Chondrocyte (in vitro differentiated cells): ENCODE measurements around the gene S100A13. TPM values are rescaled to one million over a fixed set of nuclear protein-coding genes. Genes with fewer than 3 reads are reported as not detected.
"Not testable (repeated sequence)": the region's sequence is repeated elsewhere in the genome, so short reads cannot be mapped to it uniquely, and the experiment has no call there.

Experiments
- DNase-seq: peaks from one replicate; pipeline ENCODE4 v3.0.0; 2021; ENCODE audit warnings: mixed read lengths, low spot score
- H3K27ac Mint-ChIP-seq: one replicate; pipeline ENCODE4 v1.8.0; 2021; ENCODE audit warnings: mild to moderate bottlenecking, moderate library complexity, mixed read lengths; ENCODE audit not compliant: unreplicated experiment
- H3K27me3 Mint-ChIP-seq: 2 replicates; pipeline ENCODE4 v1.8.0; 2021; ENCODE audit warnings: low read depth, mixed read lengths
- H3K36me3 Mint-ChIP-seq: 2 replicates; pipeline ENCODE4 v1.8.0; 2021; ENCODE audit warnings: low read depth, mixed read lengths
- H3K4me1 Mint-ChIP-seq: 2 replicates; pipeline ENCODE4 v1.8.0; 2021; ENCODE audit warnings: low read depth, mild to moderate bottlenecking, mixed read lengths
- H3K4me3 Mint-ChIP-seq: one replicate; pipeline ENCODE4 v1.8.0; 2021; ENCODE audit warnings: mild to moderate bottlenecking, moderate library complexity, mixed read lengths; ENCODE audit not compliant: unreplicated experiment
- H3K9me3 Mint-ChIP-seq: 2 replicates; pipeline ENCODE4 v1.8.0; 2021; ENCODE audit warnings: low read depth, mixed read lengths
- total RNA-seq: library from RNA; stranded (reverse); gene quantifications from 3 replicates; pipeline ENCODE4 v1.2.1, GENCODE V29; 2021
- TF ChIP-seq, protein P1 (sequence below): fragments of 200-600 bp; sonication (generic); IDR thresholded peaks from 2 replicates; pipeline ENCODE4 v1.5.0; 2021; ENCODE audit warnings: antibody characterized with exemption, mild to moderate bottlenecking, moderate library complexity

The S100A13 gene
- total RNA-seq, 1 donor from 2014 or later: 113 TPM

- Mint-ChIP-seq H3K27me3 (no peaks in the 10 kb centered on the region), H3K4me3 (no peak overlapping the region), H3K9me3 (no peaks in the 10 kb centered on the region), H3K27ac (no peak overlapping the region), H3K4me1 (peaks cover 14% of the 10 kb centered on the region), H3K36me3 (no peaks in the 10 kb centered on the region)
- DNase-seq: no peak
- TF ChIP-seq, protein P1, sequence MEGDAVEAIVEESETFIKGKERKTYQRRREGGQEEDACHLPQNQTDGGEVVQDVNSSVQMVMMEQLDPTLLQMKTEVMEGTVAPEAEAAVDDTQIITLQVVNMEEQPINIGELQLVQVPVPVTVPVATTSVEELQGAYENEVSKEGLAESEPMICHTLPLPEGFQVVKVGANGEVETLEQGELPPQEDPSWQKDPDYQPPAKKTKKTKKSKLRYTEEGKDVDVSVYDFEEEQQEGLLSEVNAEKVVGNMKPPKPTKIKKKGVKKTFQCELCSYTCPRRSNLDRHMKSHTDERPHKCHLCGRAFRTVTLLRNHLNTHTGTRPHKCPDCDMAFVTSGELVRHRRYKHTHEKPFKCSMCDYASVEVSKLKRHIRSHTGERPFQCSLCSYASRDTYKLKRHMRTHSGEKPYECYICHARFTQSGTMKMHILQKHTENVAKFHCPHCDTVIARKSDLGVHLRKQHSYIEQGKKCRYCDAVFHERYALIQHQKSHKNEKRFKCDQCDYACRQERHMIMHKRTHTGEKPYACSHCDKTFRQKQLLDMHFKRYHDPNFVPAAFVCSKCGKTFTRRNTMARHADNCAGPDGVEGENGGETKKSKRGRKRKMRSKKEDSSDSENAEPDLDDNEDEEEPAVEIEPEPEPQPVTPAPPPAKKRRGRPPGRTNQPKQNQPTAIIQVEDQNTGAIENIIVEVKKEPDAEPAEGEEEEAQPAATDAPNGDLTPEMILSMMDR: no peak
These were observed 48.4 kb downstream of the S100A13 start for GRCh38 chr1:153578936-153579335.

DNA sequence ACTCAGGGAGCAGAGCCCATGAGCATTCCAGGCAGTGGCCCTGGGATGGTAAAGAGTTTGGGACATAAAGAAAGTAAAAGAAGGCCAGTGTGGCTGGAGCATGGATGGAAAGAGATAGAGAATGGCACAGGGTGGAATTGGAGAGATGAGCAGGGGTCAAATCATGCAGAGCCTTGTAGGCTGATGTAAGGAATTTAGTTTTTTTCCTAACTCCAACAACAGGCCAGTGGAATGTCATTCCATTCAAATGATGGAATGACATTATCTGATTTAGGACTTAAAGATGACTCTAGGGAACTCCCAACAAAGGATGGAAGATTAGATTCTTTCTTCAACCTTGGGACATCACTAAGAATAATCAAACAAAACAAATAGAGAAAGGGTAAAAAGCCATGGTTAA lies 48.8 kb downstream of the S100A13 start:
- Mint-ChIP-seq H3K36me3 (no peaks in the 10 kb centered on the region), H3K27ac (no peak overlapping the region), H3K4me3 (no peak overlapping the region), H3K9me3 (no peaks in the 10 kb centered on the region), H3K27me3 (no peaks in the 10 kb centered on the region), H3K4me1 (peaks cover 14% of the 10 kb centered on the region)
- TF ChIP-seq, protein P1: no peak
- DNase-seq: no peak

- peak overlapping the region; percentile 13 for H3K27ac Mint-ChIP-seq
- DNase-seq: no peak
- no peak overlapping the region for H3K4me3 Mint-ChIP-seq
- peaks cover 22% of the 10 kb centered on the region for H3K4me1 Mint-ChIP-seq
- no peaks in the 10 kb centered on the region for H3K27me3 Mint-ChIP-seq
- no peaks in the 10 kb centered on the region for H3K9me3 Mint-ChIP-seq
- H3K36me3 Mint-ChIP-seq: no peaks in the 10 kb centered on the region
- TF ChIP-seq, protein P1: no peak
These were observed 49.7 kb downstream of the S100A13 start for GRCh38 chr1:153577624-153578051.

- TF ChIP-seq, protein P1: no peak
- Mint-ChIP-seq H3K27ac (no peak overlapping the region), H3K4me1 (peaks cover 25% of the 10 kb centered on the region)
These were observed 50.2 kb downstream of the S100A13 start for GRCh38 chr1:153577138-153577537.

GRCh38 chr1:153575497-153575896 lies 51.8 kb downstream of the S100A13 start:
- H3K4me1 Mint-ChIP-seq: peaks cover 32% of the 10 kb centered on the region
- H3K36me3 Mint-ChIP-seq, H3K27me3 Mint-ChIP-seq, H3K9me3 Mint-ChIP-seq, H3K27ac Mint-ChIP-seq, H3K4me3 Mint-ChIP-seq, DNase-seq: not testable (repeated sequence)

More at GRCh38 chr1:153577138-153577537, 50.2 kb downstream of the S100A13 start:
- DNase-seq: no peak
- H3K9me3 Mint-ChIP-seq: no peaks in the 10 kb centered on the region
- H3K36me3 Mint-ChIP-seq: no peaks in the 10 kb centered on the region
- H3K4me3 Mint-ChIP-seq: no peak overlapping the region
- no peaks in the 10 kb centered on the region for H3K27me3 Mint-ChIP-seq

DNA sequence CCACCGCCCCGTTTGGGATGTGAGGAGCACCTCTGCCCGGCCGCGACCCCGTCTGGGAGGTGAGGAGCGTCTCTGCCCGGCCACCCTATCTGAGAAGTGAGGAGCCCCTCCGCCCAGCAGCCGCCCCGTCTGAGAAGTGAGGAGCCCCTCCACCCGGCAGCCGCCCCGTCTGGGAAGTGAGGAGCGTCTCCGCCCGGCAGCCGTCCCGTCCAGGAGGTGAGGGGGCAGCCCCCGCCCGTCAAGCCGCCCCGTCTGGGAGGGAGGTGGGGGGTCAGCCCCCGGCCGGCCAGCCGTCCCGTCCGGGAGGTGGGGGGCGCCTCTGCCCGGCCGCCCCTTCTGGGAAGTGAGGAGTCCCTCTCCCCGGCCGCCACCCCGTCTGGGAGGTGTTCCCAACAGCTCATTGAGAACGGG lies 52.2 kb downstream of the S100A13 start:
- H3K27ac Mint-ChIP-seq, H3K4me3 Mint-ChIP-seq, H3K9me3 Mint-ChIP-seq, H3K27me3 Mint-ChIP-seq, DNase-seq, H3K36me3 Mint-ChIP-seq: not testable (repeated sequence)
- H3K4me1 Mint-ChIP-seq: peaks cover 32% of the 10 kb centered on the region
